ENCODE data around the gene PRIM2.
"Not testable (repeated sequence)": the region's sequence is repeated elsewhere in the genome, so short reads cannot be mapped to it uniquely, and the experiment has no call there.

Gene PRIM2

GRCh38 chr6:57317060-57317943 lies at the start of gene PRIM2:
PRIM2 (plus strand) TSS chr6:57317630; CDS start chr6:57318446, 816 bp downstream.
- peak within 1 kb of the TSS; percentile 72 for H3K4me3 ChIP-seq (ENCODE audit: low read depth, low read length)
- TF ChIP-seq CTCF (IDR thresholded peaks at IDR 0.05; ENCODE audit: low read depth, low read length), result no peak

- H3K4me3 ChIP-seq (ENCODE audit: low read depth, low read length), result no peak overlapping the region
- no peak for TF ChIP-seq CTCF (IDR thresholded peaks at IDR 0.05; ENCODE audit: low read depth, low read length)
These were observed 49.2 kb upstream of the PRIM2 start for GRCh38 chr6:57268294-57268640.

GRCh38 chr6:57274113-57274824 lies 43.2 kb upstream of the PRIM2 start:
- H3K4me3 ChIP-seq (ENCODE audit: low read depth, low read length), result not testable (repeated sequence)

GRCh38 chr6:57275384-57275783 lies 42.0 kb upstream of the PRIM2 start:
- no peak for TF ChIP-seq CTCF (IDR thresholded peaks at IDR 0.05; ENCODE audit: low read depth, low read length)
- H3K4me3 ChIP-seq (ENCODE audit: low read depth, low read length), result no peak overlapping the region

- TF ChIP-seq CTCF (IDR thresholded peaks at IDR 0.05; ENCODE audit: low read depth, low read length), result no peak
- no peak overlapping the region for H3K4me3 ChIP-seq (ENCODE audit: low read depth, low read length)
These were observed 40.5 kb upstream of the PRIM2 start for GRCh38 chr6:57276946-57277345.

GRCh38 chr6:57278570-57278969 lies 38.9 kb upstream of the PRIM2 start:
- no peak for TF ChIP-seq CTCF (IDR thresholded peaks at IDR 0.05; ENCODE audit: low read depth, low read length)
- no peak overlapping the region for H3K4me3 ChIP-seq (ENCODE audit: low read depth, low read length)

GRCh38 chr6:57279013-57279412 lies 38.4 kb upstream of the PRIM2 start:
- no peak overlapping the region for H3K4me3 ChIP-seq (ENCODE audit: low read depth, low read length)
- no peak for TF ChIP-seq CTCF (IDR thresholded peaks at IDR 0.05; ENCODE audit: low read depth, low read length)

Data from WI38 (cell line).